Non-pigmented ciliary epithelial cell (primary cell): ENCODE data around the gene CTSE.

Source experiments
- DNase-seq: peaks from one replicate; pipeline ENCODE4 v3.0.0-alpha.2; 2010; ENCODE audit warnings: low read depth

The CTSE gene

DNA sequence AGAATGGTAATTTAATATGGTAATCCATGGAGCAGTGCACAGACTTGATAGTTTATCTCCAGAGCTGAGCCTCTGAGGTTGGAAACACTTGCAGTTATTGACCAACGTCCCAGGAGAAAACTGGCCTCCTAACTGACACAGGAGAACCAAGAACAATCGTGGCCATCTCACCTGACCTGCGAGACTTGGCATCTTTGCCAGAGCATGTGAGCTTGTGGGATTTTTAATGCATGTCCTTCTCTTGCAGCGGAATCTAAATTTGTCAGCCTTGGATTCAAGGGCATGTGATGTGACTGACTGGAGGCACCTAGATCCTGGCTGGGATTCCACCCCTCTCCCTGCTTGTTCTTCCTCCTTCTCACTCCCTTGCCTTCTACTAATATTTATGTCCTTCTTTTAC is 52.6 kb downstream of the CTSE start:
- no peak for DNase-seq

DNA sequence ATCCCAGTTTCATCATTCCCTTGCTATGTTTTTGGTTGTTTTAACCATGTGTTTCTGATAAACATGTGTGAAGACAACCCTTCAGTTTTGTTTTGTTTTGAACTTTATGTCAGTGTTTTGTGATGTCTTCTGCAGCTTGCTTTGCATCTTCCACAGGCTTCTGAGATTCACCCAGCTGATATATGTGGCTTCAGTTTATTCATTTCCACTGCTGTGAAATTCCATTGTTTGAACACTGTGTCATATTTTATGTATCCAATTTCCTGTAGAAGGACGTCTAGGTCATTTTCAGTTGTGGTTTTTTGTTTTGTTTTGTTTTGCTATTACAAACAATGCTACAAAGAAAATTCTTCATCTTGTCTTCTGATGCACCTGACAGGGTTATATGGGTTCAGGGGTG is 53.2 kb downstream of the CTSE start:
- no peak for DNase-seq

DNA sequence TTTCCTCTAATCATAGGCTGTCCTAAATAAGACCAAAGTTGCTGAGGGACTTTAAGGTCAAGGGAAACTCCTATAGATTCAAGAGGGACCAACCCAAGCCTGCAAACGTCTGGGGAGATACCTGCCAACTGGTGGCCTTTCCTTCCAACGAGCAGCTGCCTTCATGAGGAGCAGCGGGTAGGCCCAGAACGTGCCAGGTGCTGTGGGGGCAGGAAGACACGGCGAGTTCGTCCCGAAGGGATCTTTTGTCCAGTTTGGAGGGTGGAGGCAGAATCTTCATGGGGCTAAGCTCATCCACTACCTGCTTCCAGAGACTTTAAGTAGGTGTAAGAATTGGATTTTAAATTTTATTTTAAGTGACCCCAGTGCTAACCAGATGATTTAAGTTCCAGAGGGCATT is 54.5 kb downstream of the CTSE start:
- no peak for DNase-seq

DNA sequence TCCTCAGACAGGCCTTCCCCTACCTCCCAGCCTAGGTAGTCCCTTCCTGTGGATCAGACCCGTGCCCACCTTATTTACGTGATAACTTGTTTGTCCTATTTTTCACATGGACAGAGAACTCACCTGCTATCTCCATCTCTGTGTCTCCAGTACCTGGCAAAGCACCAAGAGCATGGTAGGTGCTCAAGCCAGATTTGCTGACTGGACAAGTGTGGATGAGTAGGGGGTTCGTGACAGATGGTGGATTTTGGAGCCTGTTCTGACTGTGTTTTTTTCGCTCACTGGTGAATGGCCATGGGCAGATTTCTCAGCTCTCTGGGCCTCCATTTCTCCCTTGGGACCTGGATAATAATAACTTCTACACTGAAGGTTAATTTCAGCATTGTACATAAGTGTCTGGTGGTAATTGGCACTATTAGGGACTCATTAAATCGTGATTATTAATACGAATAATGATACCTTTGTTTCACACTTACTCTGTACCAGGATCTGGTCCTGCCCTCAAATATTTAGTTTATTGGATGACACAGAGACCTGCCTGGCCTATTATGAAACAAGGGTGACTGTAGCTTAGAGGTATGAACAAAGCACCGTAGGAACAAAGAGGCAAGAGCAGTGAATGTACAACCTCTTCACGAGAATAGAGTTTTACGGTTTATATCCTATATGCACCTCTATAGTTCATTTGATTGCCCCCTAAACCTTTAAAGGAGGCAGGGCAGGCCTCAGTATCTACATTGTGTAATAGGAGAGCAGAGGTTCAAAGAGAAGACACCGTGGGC is 56.0 kb downstream of the CTSE start:
- DNase-seq: no peak

DNA sequence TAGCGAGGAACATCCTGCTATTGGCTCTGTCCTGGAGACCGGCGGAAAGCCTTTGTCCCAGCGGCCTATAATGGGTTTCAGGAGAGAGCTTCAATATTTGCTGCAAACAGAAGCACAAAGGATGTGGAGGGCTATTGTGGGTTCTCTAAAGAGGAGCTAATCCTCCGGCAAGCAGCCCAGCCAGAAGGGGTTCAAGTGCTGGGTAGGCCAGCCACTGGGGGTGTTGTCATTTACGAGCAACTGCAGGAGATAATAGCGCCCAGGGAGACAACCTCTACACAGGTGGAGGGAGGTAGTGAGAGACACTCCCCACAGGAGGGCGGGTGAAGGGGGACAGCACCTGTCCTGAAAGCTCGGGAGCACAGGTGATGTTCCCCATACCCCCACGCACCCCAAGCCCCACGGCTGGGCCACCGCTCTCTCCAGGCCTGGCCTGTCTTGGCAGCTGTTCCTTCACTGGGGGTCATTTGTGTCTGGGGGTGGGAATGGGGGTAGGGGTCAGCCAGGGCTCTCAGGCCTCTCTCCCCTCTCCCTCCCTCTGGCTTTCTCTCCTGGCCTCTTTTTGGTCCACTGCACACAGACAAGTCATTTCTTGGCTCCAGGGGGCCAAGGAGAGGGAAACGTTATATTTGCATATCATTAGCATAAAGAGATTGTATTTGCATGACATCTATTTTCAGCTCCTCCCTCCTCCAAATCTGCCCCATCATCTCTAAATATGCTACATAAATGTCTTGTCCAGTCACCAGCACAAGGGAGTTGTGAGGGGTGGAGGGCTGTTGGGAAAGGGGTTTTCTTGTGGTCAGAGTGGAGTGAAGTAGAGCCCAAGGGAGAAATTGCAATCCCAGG is 58.4 kb downstream of the CTSE start:
- no peak for DNase-seq

DNA sequence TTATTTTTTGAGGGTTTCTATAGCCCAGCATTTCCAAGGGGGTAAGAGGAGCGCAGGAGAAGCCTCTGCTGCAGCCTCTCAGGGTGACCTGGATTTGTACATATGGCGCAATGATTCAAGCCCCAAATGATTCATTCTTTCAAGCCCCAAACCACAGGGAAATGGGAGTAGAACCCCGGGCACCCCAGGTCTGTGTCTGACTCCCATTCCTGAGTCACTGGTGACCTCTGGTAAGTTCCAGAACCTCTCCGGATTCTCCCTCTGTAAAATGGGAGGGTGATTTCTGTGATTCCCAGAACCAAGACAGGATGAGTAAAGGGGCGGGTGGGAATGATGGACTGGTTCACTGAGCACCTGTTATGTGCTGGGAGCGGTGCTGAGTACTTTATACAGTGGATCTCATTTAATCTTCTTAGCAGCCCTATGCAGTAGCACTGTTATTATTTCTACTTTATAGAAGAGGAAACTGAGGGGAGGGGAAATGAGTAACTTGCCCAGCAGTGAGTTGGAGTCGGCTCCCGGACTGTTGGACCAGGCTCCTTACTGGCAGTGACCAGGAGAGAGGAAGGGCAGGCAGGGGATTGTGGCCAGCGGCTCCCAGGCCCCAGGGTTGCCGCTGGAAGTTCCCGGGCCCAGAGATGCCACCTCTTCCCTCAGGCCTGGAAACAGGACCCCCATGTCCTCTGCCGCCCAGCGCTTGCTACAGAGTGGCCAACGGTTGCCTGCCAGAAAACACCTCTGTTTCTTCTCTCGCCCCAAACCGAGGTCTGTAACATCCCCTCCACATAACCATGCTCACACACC is 60.1 kb downstream of the CTSE start:
- peak; percentile 30 for DNase-seq

DNA sequence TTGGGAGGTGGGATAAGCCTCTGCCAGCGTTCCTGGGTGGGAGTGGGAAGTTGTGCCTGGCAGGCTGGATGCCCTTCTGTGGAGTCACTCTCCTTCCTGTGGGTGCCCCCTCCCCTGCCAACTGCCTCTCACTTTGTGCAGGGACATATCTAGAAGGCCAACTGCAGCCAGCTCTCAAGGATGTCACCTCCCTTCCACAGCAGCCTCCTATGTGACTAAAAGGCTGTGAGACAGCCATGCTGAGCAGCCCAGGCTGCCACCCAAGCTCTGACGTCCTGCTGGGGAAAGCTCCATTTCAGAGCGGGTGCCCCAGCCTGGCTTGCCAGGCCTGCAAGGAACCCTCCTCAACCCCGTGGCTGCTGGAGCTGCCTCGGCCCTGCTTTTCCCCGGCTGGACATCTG is 60.9 kb downstream of the CTSE start:
- DNase-seq: no peak

DNA sequence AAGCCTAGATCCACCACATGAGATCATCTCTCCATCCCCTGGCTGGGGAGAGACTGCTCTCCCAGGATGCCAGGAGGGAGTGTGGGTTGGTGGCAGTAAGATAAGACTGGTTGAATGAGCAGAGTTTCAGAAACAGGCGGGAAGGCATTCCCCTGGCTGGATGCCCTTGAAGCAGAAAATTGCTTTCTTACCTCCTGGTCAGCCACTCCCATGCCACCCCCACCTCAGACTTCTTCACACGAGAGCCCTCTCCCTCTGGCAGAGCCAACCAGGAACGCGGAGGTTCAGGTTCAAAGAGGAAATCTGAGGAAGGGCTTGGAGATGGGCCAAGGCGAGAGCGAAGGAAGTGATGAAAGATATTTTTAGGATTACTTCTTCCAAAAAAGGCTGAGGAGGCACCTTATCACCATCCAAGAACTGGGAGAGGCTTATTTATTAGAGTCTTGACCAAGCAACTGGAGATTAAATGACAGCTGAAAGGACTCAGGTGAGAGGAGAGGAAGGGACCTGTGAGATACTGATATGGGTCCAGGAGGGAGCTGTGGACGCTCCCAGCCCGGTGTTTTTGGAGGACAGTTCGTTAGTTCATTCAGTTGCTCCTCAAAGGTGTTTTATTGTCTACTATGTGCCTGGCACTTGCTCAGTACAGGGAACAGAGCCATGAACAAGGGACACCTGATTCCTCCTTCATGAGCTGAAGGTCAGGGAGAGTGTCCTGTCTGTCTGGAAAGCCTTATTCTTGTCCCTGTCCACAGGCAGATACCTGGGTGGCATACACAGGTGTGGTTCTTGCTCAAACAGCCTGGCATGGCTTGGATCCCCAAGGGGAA is 61.5 kb downstream of the CTSE start:
- DNase-seq: no peak

DNA sequence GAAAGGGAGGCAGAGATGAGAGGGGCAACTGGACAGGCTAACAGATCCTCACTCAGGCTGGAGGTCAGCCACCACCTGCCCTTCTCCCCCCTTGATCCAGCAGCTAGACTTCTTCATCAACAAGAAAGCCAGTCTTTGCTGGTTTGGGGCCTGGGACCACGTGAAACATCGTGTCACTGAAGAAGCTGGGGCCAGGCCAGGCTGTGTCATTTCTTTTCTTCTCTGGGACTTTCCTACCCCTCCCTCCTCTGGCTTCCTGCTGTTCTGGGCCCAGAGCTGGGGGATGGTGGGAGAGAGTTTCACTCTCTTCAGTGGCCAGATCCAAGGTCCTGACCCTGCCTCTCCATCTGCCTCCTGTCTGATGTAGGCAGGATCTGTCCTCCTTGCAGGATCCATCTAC is 62.3 kb downstream of the CTSE start:
- no peak for DNase-seq

DNA sequence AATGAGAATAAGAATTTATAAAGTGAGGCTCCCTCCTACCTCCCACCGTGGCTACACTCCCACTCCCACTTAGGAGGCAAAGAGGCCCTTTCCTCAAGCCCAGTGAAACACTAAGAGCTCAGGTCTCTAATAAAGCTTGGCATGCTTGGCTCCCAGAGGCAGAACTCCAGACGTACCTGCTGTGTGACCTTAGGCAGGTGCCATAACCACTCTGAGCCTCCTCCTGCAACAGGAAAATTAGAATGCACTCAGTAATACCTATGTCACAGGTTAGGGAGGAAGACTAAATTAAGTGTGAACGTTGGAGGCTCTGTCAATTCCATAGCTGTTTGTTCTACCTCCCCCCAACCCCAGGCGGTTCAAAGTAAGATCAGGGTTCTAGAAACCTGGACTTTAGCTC is 63.9 kb downstream of the CTSE start:
- no peak for DNase-seq
